Retinal pigment epithelial cell (primary cell): ENCODE results near the gene TDRD7.
A peak's percentile ranks its signal among the peaks of the same experiment; 100 is the strongest.
"Not testable (repeated sequence)": the region's sequence is repeated elsewhere in the genome, so short reads cannot be mapped to it uniquely, and the experiment has no call there.

ENCODE experiments used
- DNase-seq: peaks from one replicate; pipeline ENCODE4 v3.0.0-alpha.2; 2010; ENCODE audit warnings: low read depth
- H3K4me3 ChIP-seq: 2 replicates; pipeline ENCODE4 v1.5.1; 2011; ENCODE audit warnings: mild to moderate bottlenecking, low read length, control low read depth, moderate library complexity
- CTCF ChIP-seq: conservative IDR thresholded peaks from 2 replicates; pipeline ENCODE4 v1.5.1; 2011; ENCODE audit warnings: low read depth, low read length, control low read depth, inconsistent platforms

TDRD7 gene

GRCh38 chr9:97491216-97491999 lies 79.5 kb downstream of the TDRD7 start:
- DNase-seq: no peak
- H3K4me3 ChIP-seq: no peak overlapping the region
- TF ChIP-seq CTCF: no peak

- not testable (repeated sequence) for DNase-seq, H3K4me3 ChIP-seq
Observed at GRCh38 chr9:97497558-97498375, 85.9 kb downstream of the TDRD7 start.

- DNase-seq, H3K4me3 ChIP-seq: not testable (repeated sequence)
Observed at GRCh38 chr9:97498846-97499245, 87.0 kb downstream of the TDRD7 start.

- no peak overlapping the region for H3K4me3 ChIP-seq
- TF ChIP-seq CTCF: no peak
Observed at GRCh38 chr9:97500263-97500662, 88.4 kb downstream of the TDRD7 start.

GRCh38 chr9:97500765-97501176 lies 88.9 kb downstream of the TDRD7 start:
- peak overlapping the region; percentile 43 for H3K4me3 ChIP-seq
- no peak for TF ChIP-seq CTCF
- DNase-seq: no peak

More at GRCh38 chr9:97500263-97500662, 88.4 kb downstream of the TDRD7 start:
- DNase-seq: no peak

GRCh38 chr9:97501177-97501971 lies 89.5 kb downstream of the TDRD7 start, which contains the start of gene TMOD1:
TMOD1 (plus strand) TSS chr9:97501666; CDS start chr9:97524189, 22,523 bp downstream.
- DNase-seq: no peak
- no peak for TF ChIP-seq CTCF

GRCh38 chr9:97501972-97502221 lies 90.0 kb downstream of the TDRD7 start:
- peak overlapping the region; percentile 41 for H3K4me3 ChIP-seq
- no peak for TF ChIP-seq CTCF
- no peak for DNase-seq

More at GRCh38 chr9:97501177-97501971, 89.5 kb downstream of the TDRD7 start, which contains the start of gene TMOD1:
- peak within 1 kb of the TSS; percentile 43 for H3K4me3 ChIP-seq
